CD4-positive, alpha-beta T cell treated with Interleukin-6 for 4 hours (primary cell): Measurements from ENCODE around the gene EXOC6B.

Source experiments
- DNase-seq: peaks from one replicate; pipeline ENCODE4 v3.0.0-alpha.2; 2020; ENCODE audit warnings: mixed read lengths

EXOC6B gene

GRCh38 chr2:72141881-72142451, 683.9 kb downstream of the EXOC6B start:
- DNase-seq: no peak

- DNase-seq: no peak
These were observed 684.7 kb downstream of the EXOC6B start for GRCh38 chr2:72141032-72141645.

GRCh38 chr2:72140621-72140960, 685.2 kb downstream of the EXOC6B start:
- DNase-seq: no peak

- no peak for DNase-seq
These were observed 685.8 kb downstream of the EXOC6B start for GRCh38 chr2:72139874-72140620.

GRCh38 chr2:72139471-72139873, 686.4 kb downstream of the EXOC6B start:
- DNase-seq: no peak

- DNase-seq: no peak
These were observed 686.9 kb downstream of the EXOC6B start for GRCh38 chr2:72138921-72139381.

- no peak for DNase-seq
These were observed 687.6 kb downstream of the EXOC6B start for GRCh38 chr2:72138011-72138881.

- peak; percentile 49 for DNase-seq
These were observed 688.3 kb downstream of the EXOC6B start for GRCh38 chr2:72137498-72138010.

GRCh38 chr2:72136933-72137497, 688.8 kb downstream of the EXOC6B start:
- no peak for DNase-seq

- DNase-seq: no peak
These were observed 689.5 kb downstream of the EXOC6B start for GRCh38 chr2:72136331-72136730.

GRCh38 chr2:72135921-72136320, 689.9 kb downstream of the EXOC6B start:
- DNase-seq: no peak

- no peak for DNase-seq
These were observed 690.6 kb downstream of the EXOC6B start for GRCh38 chr2:72134997-72135800.

GRCh38 chr2:72134408-72134996, 691.3 kb downstream of the EXOC6B start:
- no peak for DNase-seq

GRCh38 chr2:72133721-72134407, 692.0 kb downstream of the EXOC6B start:
- DNase-seq: no peak

GRCh38 chr2:72132981-72133720, 692.7 kb downstream of the EXOC6B start:
- DNase-seq: no peak

GRCh38 chr2:72131916-72132841, 693.7 kb downstream of the EXOC6B start:
- DNase-seq: no peak

GRCh38 chr2:72131371-72131891, 694.4 kb downstream of the EXOC6B start:
- DNase-seq: no peak

- DNase-seq: no peak
These were observed 695.0 kb downstream of the EXOC6B start for GRCh38 chr2:72130659-72131360.
